Panc1 (cell line): Measurements from ENCODE around the gene CDKN2AIP. TPM values are rescaled to one million over a fixed set of nuclear protein-coding genes. Genes with fewer than 3 reads are reported as not detected.
A peak's percentile ranks its signal among the peaks of the same experiment; 100 is the strongest.

Experiments
- ATAC-seq: fragments of 200-7000 bp; cut with Tn5 transposase; 2 replicates; pipeline ENCODE4 v1.9.1; 2020; ENCODE audit warnings: mild to moderate bottlenecking, moderate library complexity
- BruUV-seq: library from RNA; stranded (reverse); fragments of 400-500 nt; replicated peaks from 2 replicates; lab custom pipeline; 2021; lab: Mats Ljungman, UMichigan
- CTCF ChIA-PET: fragments of 300-600 bp; sonication (Branson Sonifier 250); formaldehyde crosslinking; loops from one replicate; lab custom pipeline; 2022; ENCODE audit warnings: antibody characterized with exemption; lab: Charles Lee
- POLR2A ChIA-PET: fragments of 300-600 bp; sonication (Branson Sonifier 250); formaldehyde crosslinking; loops from one replicate; lab custom pipeline; 2022; ENCODE audit warnings: antibody characterized with exemption; lab: Charles Lee
- DNase-seq: peaks from one replicate; pipeline ENCODE4 v3.0.0-alpha.2; 2010; ENCODE audit warnings: low read depth, low spot score
- H3K27ac ChIP-seq: 2 replicates; pipeline ENCODE4 v1.5.1; 2011; ENCODE audit warnings: mild to moderate bottlenecking, low read length, inconsistent platforms
- H3K27me3 ChIP-seq: fragments of 200-500 bp; sonication (Bioruptor generic); 2 replicates; pipeline ENCODE4 v1.6.0; 2014; ENCODE audit warnings: low read length, inconsistent platforms; ENCODE audit not compliant: control insufficient read depth, insufficient read depth
- H3K36me3 ChIP-seq: fragments of 200-500 bp; sonication (Bioruptor generic); 2 replicates; pipeline ENCODE4 v1.5.1; 2014; ENCODE audit warnings: inconsistent platforms, mild to moderate bottlenecking, low read length, moderate library complexity; ENCODE audit not compliant: control insufficient read depth, insufficient read depth
- H3K4me1 ChIP-seq: 2 replicates; pipeline ENCODE4 v1.5.1; 2011; ENCODE audit warnings: inconsistent platforms, mild to moderate bottlenecking, low read length, moderate library complexity; ENCODE audit not compliant: control insufficient read depth, insufficient read depth
- H3K4me3 ChIP-seq, 2 experiments: 2 replicates each; pipeline ENCODE4 v1.5.1; 2011 to 2012; ENCODE audit warnings: low read depth in 2 of 2, low read length in 2 of 2, mild to moderate bottlenecking in 2 of 2, inconsistent platforms in 1 of 2, moderate library complexity in 1 of 2
- H3K9me3 ChIP-seq: fragments of 200-500 bp; sonication (Bioruptor generic); 2 replicates; pipeline ENCODE4 v1.5.1; 2014; ENCODE audit warnings: low read depth, mild to moderate bottlenecking, inconsistent platforms, low read length, moderate library complexity; ENCODE audit not compliant: control insufficient read depth, insufficient read depth
- CTCF ChIP-seq: fragments of 450-650 bp; IDR thresholded peaks from 2 replicates; pipeline ENCODE4 v1.5.1; 2017; ENCODE audit warnings: mild to moderate bottlenecking
- POLR2AphosphoS5 ChIP-seq: IDR thresholded peaks from 2 replicates; pipeline ENCODE4 v1.6.1; 2012; ENCODE audit warnings: mild to moderate bottlenecking, low read depth, low read length, moderate library complexity
- REST ChIP-seq, 2 experiments: IDR thresholded peaks; 2 replicates each; pipeline ENCODE4 v1.6.1; 2011 to 2012; ENCODE audit warnings: low read depth in 2 of 2, control low read depth in 1 of 2, low read length in 1 of 2, mild to moderate bottlenecking in 1 of 2, moderate library complexity in 1 of 2; ENCODE audit not compliant: insufficient read depth in 1 of 2
- SIN3A ChIP-seq: IDR thresholded peaks from 2 replicates; pipeline ENCODE4 v1.6.1; 2012; ENCODE audit warnings: low read depth, mild to moderate bottlenecking, low read length, moderate library complexity, borderline replicate concordance; ENCODE audit not compliant: insufficient read depth
- TCF7L2 ChIP-seq: IDR thresholded peaks from 2 replicates; pipeline ENCODE4 v1.6.1; 2011; ENCODE audit warnings: mild to moderate bottlenecking, low read depth, low read length, inconsistent platforms
- in situ Hi-C: cut with HindIII; loops from 2 replicates; pipeline ENCODE4 v1.10.0; 2016; ENCODE audit warnings: low sequenced_read_pairs, low pct_unique_long_range_greater_than_20kb
- intact Hi-C: fragments of 100-400 bp; cut with micrococcal nuclease; formaldehyde crosslinking; loops from one replicate; pipeline ENCODE4 v1.10.0; 2022; ENCODE audit not compliant: unreplicated experiment
- total RNA-seq: library from RNA; stranded (reverse); gene quantifications from one replicate; pipeline ENCODE4 v1.2.1, GENCODE V29; 2021; ENCODE audit not compliant: unreplicated experiment

CDKN2AIP gene
- total RNA-seq, 1 experiment from 2014 or later: 21.1 TPM

GRCh38 chr4:183492791-183493222 lies 48.4 kb downstream of the CDKN2AIP start:
- intact Hi-C loops (no loop called here), in situ Hi-C loops (no loop called here)
- ChIA-PET POLR2A (no interaction called here), CTCF (no interaction called here)
- no peak overlapping the region for H3K27ac ChIP-seq
- peak; percentile 38; the same call in 1 of the 2 replicates for ATAC-seq
- BruUV-seq: no TSS peak
- H3K36me3 ChIP-seq: no peaks in the 10 kb centered on the region
- no peaks in the 10 kb centered on the region for H3K4me1 ChIP-seq
- no peak overlapping the region for H3K4me3 ChIP-seq
- TF ChIP-seq POLR2AphosphoS5: no peak
- no peak for TF ChIP-seq SIN3A
- no peak for TF ChIP-seq REST (IDR thresholded peaks at IDR 0.05; ENCODE audit: insufficient read depth in 1 of 2, low read depth in 2 of 2, low read length in 1 of 2)
- no peak for TF ChIP-seq TCF7L2
- TF ChIP-seq CTCF: no peak
- no peak for DNase-seq
- H3K27me3 ChIP-seq: no peaks in the 10 kb centered on the region
- H3K9me3 ChIP-seq: no peaks in the 10 kb centered on the region

GRCh38 chr4:183493246-183493645 lies 48.8 kb downstream of the CDKN2AIP start:
- intact Hi-C loops: no loop called here
- no peak overlapping the region for H3K4me3 ChIP-seq
- H3K27me3 ChIP-seq: no peaks in the 10 kb centered on the region
- in situ Hi-C loops: no loop called here
- H3K9me3 ChIP-seq: no peaks in the 10 kb centered on the region
- TF ChIP-seq POLR2AphosphoS5 (no peak), REST (IDR thresholded peaks at IDR 0.05; ENCODE audit: insufficient read depth in 1 of 2, low read depth in 2 of 2, low read length in 1 of 2) (no peak), CTCF (no peak), SIN3A (no peak), TCF7L2 (no peak)
- H3K27ac ChIP-seq: no peak overlapping the region
- BruUV-seq: no TSS peak
- DNase-seq: no peak
- H3K4me1 ChIP-seq: no peaks in the 10 kb centered on the region
- POLR2A ChIA-PET: no interaction called here
- CTCF ChIA-PET: no interaction called here
- ATAC-seq: no peak
- H3K36me3 ChIP-seq: no peaks in the 10 kb centered on the region
